Measurements from ENCODE around the gene U2SURP.
"Not testable (repeated sequence)": the region's sequence is repeated elsewhere in the genome, so short reads cannot be mapped to it uniquely, and the experiment has no call there.

U2SURP gene

DNA sequence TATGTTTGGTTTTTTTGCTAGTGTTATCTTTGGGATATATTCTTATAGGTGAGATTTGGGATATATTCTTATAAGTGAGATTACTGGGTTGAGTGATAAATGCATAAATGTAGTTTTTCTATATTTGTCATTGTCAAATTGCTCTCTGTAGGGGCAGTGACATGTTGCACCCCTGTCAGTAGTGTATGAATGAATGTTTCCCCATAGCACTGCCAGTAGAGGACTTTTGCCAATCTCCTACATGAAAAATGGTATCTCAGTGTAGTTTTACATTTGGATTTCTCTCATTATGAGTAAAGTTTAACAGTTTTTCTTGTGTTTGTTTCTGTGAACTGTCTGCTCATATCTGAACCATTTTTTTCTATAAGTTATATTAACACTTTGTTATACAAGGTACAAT is 13.6 kb downstream of the U2SURP start:
- TF ChIP-seq, protein P1, sequence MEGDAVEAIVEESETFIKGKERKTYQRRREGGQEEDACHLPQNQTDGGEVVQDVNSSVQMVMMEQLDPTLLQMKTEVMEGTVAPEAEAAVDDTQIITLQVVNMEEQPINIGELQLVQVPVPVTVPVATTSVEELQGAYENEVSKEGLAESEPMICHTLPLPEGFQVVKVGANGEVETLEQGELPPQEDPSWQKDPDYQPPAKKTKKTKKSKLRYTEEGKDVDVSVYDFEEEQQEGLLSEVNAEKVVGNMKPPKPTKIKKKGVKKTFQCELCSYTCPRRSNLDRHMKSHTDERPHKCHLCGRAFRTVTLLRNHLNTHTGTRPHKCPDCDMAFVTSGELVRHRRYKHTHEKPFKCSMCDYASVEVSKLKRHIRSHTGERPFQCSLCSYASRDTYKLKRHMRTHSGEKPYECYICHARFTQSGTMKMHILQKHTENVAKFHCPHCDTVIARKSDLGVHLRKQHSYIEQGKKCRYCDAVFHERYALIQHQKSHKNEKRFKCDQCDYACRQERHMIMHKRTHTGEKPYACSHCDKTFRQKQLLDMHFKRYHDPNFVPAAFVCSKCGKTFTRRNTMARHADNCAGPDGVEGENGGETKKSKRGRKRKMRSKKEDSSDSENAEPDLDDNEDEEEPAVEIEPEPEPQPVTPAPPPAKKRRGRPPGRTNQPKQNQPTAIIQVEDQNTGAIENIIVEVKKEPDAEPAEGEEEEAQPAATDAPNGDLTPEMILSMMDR (conservative IDR thresholded peaks at IDR 0.05; ENCODE audit: low read depth, low read length), result no peak
- H4K20me1 ChIP-seq (ENCODE audit: insufficient read depth), result peaks cover 35% of the 10 kb centered on the region
- no peak overlapping the region for H3K4me2 ChIP-seq
- H3K79me2 ChIP-seq (ENCODE audit: insufficient read depth, low read depth), result peaks cover 68% of the 10 kb centered on the region
- H2AFZ ChIP-seq (ENCODE audit: low read depth), result no peak overlapping the region
- H3K4me1 ChIP-seq (ENCODE audit: low read depth, poor library complexity, severe bottlenecking), result peaks cover 28% of the 10 kb centered on the region
- H3K4me3 ChIP-seq (IDR thresholded peaks at IDR 0.05; ENCODE audit: insufficient read depth, low read depth, low read length), result no peak overlapping the region
- no peaks in the 10 kb centered on the region for H3K27me3 ChIP-seq (ENCODE audit: insufficient read depth, low read depth)
- H3K9ac ChIP-seq, result no peak overlapping the region
- H3K27ac ChIP-seq, result no peak overlapping the region
- H3K36me3 ChIP-seq (ENCODE audit: insufficient read depth), result peaks cover 23% of the 10 kb centered on the region

- H3K79me2 ChIP-seq (ENCODE audit: insufficient read depth, low read depth), result peaks cover 53% of the 10 kb centered on the region
- no peak overlapping the region for H3K4me2 ChIP-seq
- H3K4me3 ChIP-seq (IDR thresholded peaks at IDR 0.05; ENCODE audit: insufficient read depth, low read depth, low read length), result no peak overlapping the region
- H3K9ac ChIP-seq, result no peak overlapping the region
- no peak overlapping the region for H2AFZ ChIP-seq (ENCODE audit: low read depth)
- peaks cover 23% of the 10 kb centered on the region for H3K36me3 ChIP-seq (ENCODE audit: insufficient read depth)
- H3K27ac ChIP-seq, result no peak overlapping the region
- peaks cover 13% of the 10 kb centered on the region for H3K4me1 ChIP-seq (ENCODE audit: low read depth, poor library complexity, severe bottlenecking)
- TF ChIP-seq, protein P1 (conservative IDR thresholded peaks at IDR 0.05; ENCODE audit: low read depth, low read length), result peak; percentile 84
- H3K27me3 ChIP-seq (ENCODE audit: insufficient read depth, low read depth), result no peaks in the 10 kb centered on the region
- peaks cover 20% of the 10 kb centered on the region for H4K20me1 ChIP-seq (ENCODE audit: insufficient read depth)
Measured at GRCh38 chr3:143016321-143016972, 15.1 kb downstream of the U2SURP start.

- Histone ChIP-seq H3K9ac (no peak overlapping the region), H3K27ac (no peak overlapping the region), H3K79me2 (ENCODE audit: insufficient read depth, low read depth) (no peaks in the 10 kb centered on the region; the same call in 1 of the 2 replicates), H2AFZ (ENCODE audit: low read depth) (no peak overlapping the region), H3K4me3 (IDR thresholded peaks at IDR 0.05; ENCODE audit: insufficient read depth, low read depth, low read length) (no peak overlapping the region), H3K27me3 (ENCODE audit: insufficient read depth, low read depth) (no peaks in the 10 kb centered on the region), H4K20me1 (ENCODE audit: insufficient read depth) (no peaks in the 10 kb centered on the region), H3K4me1 (ENCODE audit: low read depth, poor library complexity, severe bottlenecking) (no peaks in the 10 kb centered on the region), H3K4me2 (no peak overlapping the region), H3K36me3 (ENCODE audit: insufficient read depth) (peaks cover 14% of the 10 kb centered on the region; the same call in 1 of the 2 replicates)
- TF ChIP-seq, protein P1 (conservative IDR thresholded peaks at IDR 0.05; ENCODE audit: low read depth, low read length), result no peak
Measured at GRCh38 chr3:143024351-143024960, 23.1 kb downstream of the U2SURP start.

DNA sequence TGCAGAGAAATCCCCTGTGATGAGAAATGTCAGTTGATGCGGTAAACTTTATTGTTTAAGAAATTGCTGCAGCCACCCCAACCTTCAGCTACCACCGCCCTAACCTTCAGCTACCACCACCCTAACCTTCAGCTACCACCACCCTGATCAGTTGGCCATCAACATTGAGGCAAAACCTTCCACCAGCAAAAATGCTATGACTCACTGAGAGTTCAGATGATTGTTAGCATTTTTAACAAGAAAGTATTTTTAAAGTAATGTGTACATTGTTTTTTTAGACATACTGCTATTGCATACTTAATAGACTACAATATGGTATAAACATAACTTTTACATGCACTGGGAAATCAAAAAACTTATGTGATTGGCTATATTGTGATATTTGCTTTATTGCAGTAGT is 30.0 kb downstream of the U2SURP start:
- Histone ChIP-seq H3K27me3 (ENCODE audit: insufficient read depth, low read depth) (no peaks in the 10 kb centered on the region), H3K4me3 (IDR thresholded peaks at IDR 0.05; ENCODE audit: insufficient read depth, low read depth, low read length) (no peak overlapping the region), H3K4me1 (ENCODE audit: low read depth, poor library complexity, severe bottlenecking) (peaks cover 20% of the 10 kb centered on the region), H3K9ac (no peak overlapping the region), H4K20me1 (ENCODE audit: insufficient read depth) (no peaks in the 10 kb centered on the region), H3K79me2 (ENCODE audit: insufficient read depth, low read depth) (no peaks in the 10 kb centered on the region), H3K27ac (no peak overlapping the region), H2AFZ (ENCODE audit: low read depth) (no peak overlapping the region), H3K36me3 (ENCODE audit: insufficient read depth) (peaks cover 11% of the 10 kb centered on the region; the same call in 1 of the 2 replicates), H3K4me2 (no peak overlapping the region)
- TF ChIP-seq, protein P1 (conservative IDR thresholded peaks at IDR 0.05; ENCODE audit: low read depth, low read length), result no peak

DNA sequence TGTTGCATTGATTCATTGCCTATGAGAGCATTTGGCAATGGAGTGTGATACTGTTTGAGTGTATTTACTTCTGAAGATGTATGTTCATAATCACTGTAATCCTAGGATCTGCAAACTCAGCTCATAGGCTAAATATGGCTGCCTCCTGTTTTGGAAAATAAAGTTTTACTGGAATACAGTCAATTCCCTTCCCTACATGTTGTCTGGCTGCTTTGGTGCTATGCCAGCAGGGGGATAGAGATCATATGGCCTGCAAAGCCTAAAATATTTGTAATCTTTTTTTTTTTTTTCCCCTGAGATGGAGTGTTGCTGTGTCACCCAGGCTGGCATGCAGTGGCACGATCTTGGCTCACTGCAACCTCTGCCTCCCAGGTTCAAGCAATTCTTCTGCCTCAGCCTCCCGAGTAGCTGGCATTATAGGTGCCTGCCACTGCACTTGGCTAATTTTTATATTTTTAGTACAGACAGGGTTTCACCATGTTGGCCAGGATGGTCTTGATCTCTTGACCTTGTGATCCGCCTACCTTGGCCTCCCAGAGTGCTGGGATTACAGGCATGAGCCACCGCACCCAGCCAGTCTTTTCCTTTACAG is 30.5 kb downstream of the U2SURP start:
- H3K27me3 ChIP-seq (ENCODE audit: insufficient read depth, low read depth); H4K20me1 ChIP-seq (ENCODE audit: insufficient read depth); H2AFZ ChIP-seq (ENCODE audit: low read depth); H3K79me2 ChIP-seq (ENCODE audit: insufficient read depth, low read depth); H3K9ac ChIP-seq; H3K4me3 ChIP-seq (IDR thresholded peaks at IDR 0.05; ENCODE audit: insufficient read depth, low read depth, low read length); H3K4me2 ChIP-seq; H3K27ac ChIP-seq: not testable (repeated sequence)
- H3K36me3 ChIP-seq (ENCODE audit: insufficient read depth), result peaks cover 11% of the 10 kb centered on the region; the same call in 1 of the 2 replicates
- H3K4me1 ChIP-seq (ENCODE audit: low read depth, poor library complexity, severe bottlenecking), result peaks cover 24% of the 10 kb centered on the region
